IMR-90 (cell line): ENCODE results near the gene GPRC5C. TPM values are rescaled to one million over a fixed set of nuclear protein-coding genes. Genes with fewer than 3 reads are reported as not detected.

Source experiments
- ATAC-seq: fragments of 200-7000 bp; cut with Tn5 transposase; 2 replicates; pipeline ENCODE4 v1.9.1; 2020; ENCODE audit warnings: low read depth, mild to moderate bottlenecking, moderate library complexity
- BruUV-seq: library from RNA; stranded (reverse); fragments of 400-500 nt; replicated peaks from 2 replicates; lab custom pipeline; 2021; lab: Mats Ljungman, UMichigan
- CTCF ChIA-PET: fragments of 300-600 bp; formaldehyde crosslinking; extraction: SDS; loops from one replicate; lab custom pipeline; 2021; ENCODE audit warnings: antibody characterized with exemption; lab: Yijun Ruan, JAX
- POLR2A ChIA-PET: fragments of 300-600 bp; sonication (Branson Sonifier 250); formaldehyde crosslinking; loops from one replicate; lab custom pipeline; 2022; ENCODE audit warnings: antibody characterized with exemption; ENCODE audit not compliant: unreplicated experiment; lab: Charles Lee
- DNase-seq: peaks from one replicate; pipeline ENCODE4 v3.0.0; 2013
- H2AFZ ChIP-seq: replicated peaks from 2 replicates; pipeline ENCODE3; 2013; ENCODE audit warnings: low read length, mild to moderate bottlenecking; ENCODE audit not compliant: poor library complexity
- H2AK5ac ChIP-seq: 2 replicates; pipeline ENCODE4 v1.6.1; 2013; ENCODE audit warnings: low read depth, low read length, inconsistent platforms
- H2AK9ac ChIP-seq: replicated peaks from 2 replicates; pipeline ENCODE3; 2013; ENCODE audit warnings: mild to moderate bottlenecking, low read depth, low read length, moderate library complexity; ENCODE audit not compliant: poor library complexity
- H2BK120ac ChIP-seq: 2 replicates; pipeline ENCODE4 v1.6.1; 2013; ENCODE audit warnings: low read depth, low read length, inconsistent platforms
- H2BK15ac ChIP-seq: 3 replicates; pipeline ENCODE4 v1.6.1; 2013; ENCODE audit warnings: low read depth, low read length, inconsistent platforms
- H2BK20ac ChIP-seq: 2 replicates; pipeline ENCODE4 v1.6.1; 2013; ENCODE audit warnings: low read depth, mild to moderate bottlenecking, inconsistent platforms, low read length, moderate library complexity
- H2BK5ac ChIP-seq: 2 replicates; pipeline ENCODE4 v1.6.1; 2013; ENCODE audit warnings: mild to moderate bottlenecking, low read depth, low read length, inconsistent platforms; ENCODE audit not compliant: poor library complexity, severe bottlenecking
- H3K14ac ChIP-seq: replicated peaks from 2 replicates; pipeline ENCODE4 v1.6.1; 2013; ENCODE audit warnings: low read depth, low read length, inconsistent platforms
- H3K18ac ChIP-seq: 2 replicates; pipeline ENCODE4 v1.6.1; 2013; ENCODE audit warnings: low read depth, low read length, control low read depth
- H3K23ac ChIP-seq: 2 replicates; pipeline ENCODE4 v1.6.1; 2013; ENCODE audit warnings: low read depth, low read length, inconsistent platforms
- H3K27ac ChIP-seq: 2 replicates; pipeline ENCODE4 v1.5.1; 2013; ENCODE audit warnings: mild to moderate bottlenecking, control low read depth, low read length; ENCODE audit not compliant: insufficient read depth
- H3K27me3 ChIP-seq: 2 replicates; pipeline ENCODE4 v1.6.1; 2013; ENCODE audit warnings: low read length; ENCODE audit not compliant: control insufficient read depth, insufficient read depth
- H3K36me3 ChIP-seq: 2 replicates; pipeline ENCODE4 v1.6.1; 2013; ENCODE audit warnings: low read length, mixed read lengths; ENCODE audit not compliant: control insufficient read depth, insufficient read depth
- H3K4ac ChIP-seq: 2 replicates; pipeline ENCODE4 v1.6.1; 2013; ENCODE audit warnings: low read depth, low read length, inconsistent platforms
- H3K4me1 ChIP-seq: 2 replicates; pipeline ENCODE4 v1.6.1; 2013; ENCODE audit warnings: low read length, mixed read lengths; ENCODE audit not compliant: control insufficient read depth, insufficient read depth
- H3K4me2 ChIP-seq: 2 replicates; pipeline ENCODE4 v1.6.1; 2013; ENCODE audit warnings: low read depth, mild to moderate bottlenecking, control low read depth, low read length, moderate library complexity
- H3K4me3 ChIP-seq: 2 replicates; pipeline ENCODE4 v1.5.1; 2013; ENCODE audit warnings: low read depth, mild to moderate bottlenecking, control low read depth, low read length, moderate library complexity; ENCODE audit not compliant: insufficient read depth
- H3K56ac ChIP-seq: 2 replicates; pipeline ENCODE4 v1.6.1; 2013; ENCODE audit warnings: low read length, inconsistent platforms; ENCODE audit not compliant: insufficient read depth; ENCODE audit errors: extremely low read depth
- H3K79me1 ChIP-seq, 2 experiments: 2 replicates each; pipeline ENCODE4 v1.6.1; 2013; ENCODE audit warnings: low read length in 2 of 2, inconsistent platforms in 1 of 2, low read depth in 1 of 2
- H3K9ac ChIP-seq: 2 replicates; pipeline ENCODE4 v1.6.1; 2013; ENCODE audit warnings: low read depth, low read length, control low read depth
- H3K9me1 ChIP-seq: 2 replicates; pipeline ENCODE4 v1.6.1; 2013; ENCODE audit warnings: low read length, inconsistent platforms; ENCODE audit not compliant: insufficient read depth
- H3K9me3 ChIP-seq: 2 replicates; pipeline ENCODE4 v1.6.1; 2013; ENCODE audit warnings: low read length; ENCODE audit not compliant: control insufficient read depth, insufficient read depth
- H4K20me1 ChIP-seq: 2 replicates; pipeline ENCODE4 v1.6.1; 2013; ENCODE audit warnings: low read length, inconsistent platforms; ENCODE audit not compliant: insufficient read depth
- H4K5ac ChIP-seq: 2 replicates; pipeline ENCODE4 v1.6.1; 2013; ENCODE audit warnings: mild to moderate bottlenecking, low read depth, low read length, control low read depth
- H4K8ac ChIP-seq, 2 experiments: 2 replicates each; pipeline ENCODE4 v1.6.1; 2013; ENCODE audit warnings: low read depth in 2 of 2, low read length in 2 of 2, control low read depth in 1 of 2, inconsistent platforms in 1 of 2
- H4K91ac ChIP-seq: 2 replicates; pipeline ENCODE4 v1.6.1; 2013; ENCODE audit warnings: low read depth, low read length, inconsistent platforms; ENCODE audit not compliant: insufficient read depth
- BHLHE40 ChIP-seq: fragments of 150-350 bp; IDR thresholded peaks from 2 replicates; pipeline ENCODE4 v1.6.1; 2016; ENCODE audit warnings: mild to moderate bottlenecking, low read depth, low read length
- CEBPB ChIP-seq: IDR thresholded peaks from 2 replicates; pipeline ENCODE4 v1.6.1; 2012; ENCODE audit warnings: low read depth, low read length, improper control_type of control experiment
- CHD1 ChIP-seq: IDR thresholded peaks from 2 replicates; pipeline ENCODE4 v1.6.1; 2012; ENCODE audit warnings: low read depth, low read length, improper control_type of control experiment
- CTCF ChIP-seq: conservative IDR thresholded peaks from 2 replicates; pipeline ENCODE4 v1.5.1; 2012; ENCODE audit warnings: mild to moderate bottlenecking, low read depth, low read length, improper control_type of control experiment
- ELK1 ChIP-seq: fragments of 150-350 bp; IDR thresholded peaks from 2 replicates; pipeline ENCODE4 v1.6.1; 2016; ENCODE audit warnings: low read depth, mild to moderate bottlenecking, low read length, moderate library complexity, borderline replicate concordance
- FOS ChIP-seq: fragments of 150-350 bp; IDR thresholded peaks from 2 replicates; pipeline ENCODE4 v1.6.1; 2016; ENCODE audit warnings: low read depth, low read length
- MAFK ChIP-seq: IDR thresholded peaks from 2 replicates; pipeline ENCODE4 v1.6.1; 2012; ENCODE audit warnings: low read depth, low read length, improper control_type of control experiment
- MAZ ChIP-seq: IDR thresholded peaks from 2 replicates; pipeline ENCODE4 v1.6.1; 2012; ENCODE audit warnings: low read depth, mild to moderate bottlenecking, low read length, improper control_type of control experiment, moderate library complexity, borderline replicate concordance
- MXI1 ChIP-seq: IDR thresholded peaks from 2 replicates; pipeline ENCODE4 v1.6.1; 2012; ENCODE audit warnings: low read depth, mild to moderate bottlenecking, low read length, moderate library complexity, borderline replicate concordance
- NFE2L2 ChIP-seq: fragments of 150-350 bp; IDR thresholded peaks from 2 replicates; pipeline ENCODE4 v1.6.1; 2016; ENCODE audit warnings: low read depth, mild to moderate bottlenecking, low read length
- POLR2A ChIP-seq: IDR thresholded peaks from 2 replicates; pipeline ENCODE4 v1.6.1; 2012; ENCODE audit warnings: mild to moderate bottlenecking, low read depth, low read length
- RAD21 ChIP-seq: IDR thresholded peaks from 2 replicates; pipeline ENCODE4 v1.6.1; 2012; ENCODE audit warnings: low read length, improper control_type of control experiment
- RCOR1 ChIP-seq: IDR thresholded peaks from 2 replicates; pipeline ENCODE4 v1.6.1; 2012; ENCODE audit warnings: mild to moderate bottlenecking, low read length, improper control_type of control experiment; ENCODE audit not compliant: insufficient replicate concordance
- RFX5 ChIP-seq: IDR thresholded peaks from 2 replicates; pipeline ENCODE4 v1.8.0; 2012; ENCODE audit warnings: low read depth, mild to moderate bottlenecking, low read length, moderate library complexity
- SMC3 ChIP-seq: fragments of 150-350 bp; IDR thresholded peaks from 2 replicates; pipeline ENCODE4 v1.6.1; 2016; ENCODE audit warnings: low read depth, mild to moderate bottlenecking, antibody characterized with exemption, low read length, moderate library complexity
- USF2 ChIP-seq: fragments of 150-350 bp; IDR thresholded peaks from 2 replicates; pipeline ENCODE4 v1.6.1; 2017; ENCODE audit warnings: mild to moderate bottlenecking, antibody characterized with exemption, low read length, low read depth
- WGBS, 2 experiments: methylation state at CpG; one replicate each; pipeline versions ENCODE4 v1.1.5 to v1.1.7; 2013; ENCODE audit warnings: missing lambda C conversion rate in 2 of 2; ENCODE audit not compliant: insufficient read length in 1 of 2; ENCODE audit errors: extremely low coverage in 2 of 2; 5-methylcytosine and 5-hydroxymethylcytosine counted together
- dilution Hi-C: fragments of 300-500 bp; cut with HindIII; formaldehyde crosslinking; loops from one replicate; pipeline ENCODE4 v1.14.3; 2018; ENCODE audit warnings: low sequenced_read_pairs; ENCODE audit not compliant: unreplicated experiment
- in situ Hi-C: fragments of 300-500 bp; cut with MboI; formaldehyde crosslinking; loops from 3 replicates; pipeline ENCODE4 v1.14.3; 2019; ENCODE audit warnings: low sequenced_read_pairs, inconsistent platforms, mixed read lengths
- intact Hi-C: fragments of 100-400 bp; cut with micrococcal nuclease; formaldehyde crosslinking; loops from 2 replicates; pipeline ENCODE4 v1.10.0; 2022
- polyA plus RNA-seq, 3 experiments: library from polyadenylated mRNA; depleted of rRNA; stranded (reverse); fragments of >200 nt; gene quantifications; 2 replicates each; pipeline ENCODE4 v1.2.3, GENCODE V29; 2012; ENCODE audit warnings: low replicate concordance in 1 of 3
- total RNA-seq: library from RNA; depleted of rRNA; stranded (reverse); fragments of >200 nt; gene quantifications from 2 replicates; pipeline ENCODE4 v1.2.3, GENCODE V29; 2012

GPRC5C gene
- total and polyA plus RNA-seq, 2 of the 4 experiments (the other 2 are of a cell fraction), result not detected

GRCh38 chr17:74407384-74407783 lies 24.5 kb upstream of the GPRC5C start:
- in situ Hi-C loops (no loop called here), intact Hi-C loops (no loop called here), dilution Hi-C loops (no loop called here)
- no TSS peak for BruUV-seq
- WGBS, 2 experiments, result 20% methylated on average over 2 of the region's 5 CpGs; no CpG with 5 or more reads in 1 of the 2 experiments
- H3K27me3 ChIP-seq, result no peaks in the 10 kb centered on the region
- no peaks in the 10 kb centered on the region for H4K20me1 ChIP-seq
- ChIA-PET POLR2A (no interaction called here), CTCF (no interaction called here)
- H3K56ac ChIP-seq, result no peak overlapping the region
- H2BK120ac ChIP-seq, result no peak overlapping the region
- H3K23ac ChIP-seq, result no peak overlapping the region
- H3K9me1 ChIP-seq, result no peaks in the 10 kb centered on the region
- H3K79me1 ChIP-seq, result no peaks in the 10 kb centered on the region
- no peak overlapping the region for H2AFZ ChIP-seq
- no peak overlapping the region for H3K14ac ChIP-seq
- no peak for DNase-seq
- H3K18ac ChIP-seq, result no peak overlapping the region
- ATAC-seq, result no peak
- no peak overlapping the region for H2AK9ac ChIP-seq
- H2BK5ac ChIP-seq, result no peak overlapping the region
- H4K91ac ChIP-seq, result no peak overlapping the region
- no peak for TF ChIP-seq MAFK
- TF ChIP-seq CHD1, result no peak
- no peak for TF ChIP-seq POLR2A
- TF ChIP-seq RCOR1, result no peak
- TF ChIP-seq RAD21, result no peak
- TF ChIP-seq BHLHE40, result no peak
- TF ChIP-seq ELK1, result no peak
- TF ChIP-seq USF2, result no peak
- no peak for TF ChIP-seq RFX5
- no peak for TF ChIP-seq FOS
- TF ChIP-seq CTCF, result no peak
- no peak for TF ChIP-seq CEBPB
- TF ChIP-seq SMC3, result no peak
- no peak for TF ChIP-seq MAZ
- TF ChIP-seq MXI1, result no peak
- TF ChIP-seq NFE2L2, result no peak
- H4K8ac ChIP-seq, result no peak overlapping the region
- no peaks in the 10 kb centered on the region for H3K36me3 ChIP-seq
- peaks cover 20% of the 10 kb centered on the region for H3K9me3 ChIP-seq
- H3K4me1 ChIP-seq, result no peaks in the 10 kb centered on the region
- H3K4ac ChIP-seq, result no peak overlapping the region
- no peak overlapping the region for H3K9ac ChIP-seq
- no peak overlapping the region for H2BK15ac ChIP-seq
- H3K4me3 ChIP-seq, result no peak overlapping the region
- no peak overlapping the region for H4K5ac ChIP-seq
- no peak overlapping the region for H2BK20ac ChIP-seq
- no peak overlapping the region for H3K4me2 ChIP-seq
- no peak overlapping the region for H2AK5ac ChIP-seq
- H3K27ac ChIP-seq, result no peak overlapping the region
